Mucosa of rectum (tissue), 2 donors: ENCODE results near the gene ENKUR.

Source experiments
- H3K27ac ChIP-seq, 2 donors: one replicate each; pipeline ENCODE4 v1.7.0; 2013; ENCODE audit warnings: inconsistent platforms in 2 of 2, low read depth in 2 of 2, low read length in 2 of 2
- H3K27me3 ChIP-seq, 2 donors: one replicate each; pipeline ENCODE4 v1.7.0; 2013; ENCODE audit warnings: low read length in 2 of 2; ENCODE audit not compliant: control insufficient read depth in 2 of 2, insufficient read depth in 2 of 2
- H3K36me3 ChIP-seq, 2 donors: one replicate each; pipeline ENCODE4 v1.7.0; 2013; ENCODE audit warnings: low read length in 2 of 2; ENCODE audit not compliant: control insufficient read depth in 2 of 2, insufficient read depth in 2 of 2
- H3K4me1 ChIP-seq, 2 donors: one replicate each; pipeline ENCODE4 v1.7.0; 2013; ENCODE audit warnings: low read length in 2 of 2, mild to moderate bottlenecking in 1 of 2; ENCODE audit not compliant: control insufficient read depth in 2 of 2, insufficient read depth in 2 of 2
- H3K4me3 ChIP-seq, 2 donors: one replicate each; pipeline ENCODE4 v1.7.0; 2013; ENCODE audit warnings: low read length in 2 of 2
- H3K9ac ChIP-seq, 2 donors: one replicate each; pipeline ENCODE4 v1.7.0; 2013; ENCODE audit warnings: low read length in 2 of 2, low read depth in 1 of 2, mild to moderate bottlenecking in 1 of 2
- H3K9me3 ChIP-seq, 2 donors: one replicate each; pipeline ENCODE4 v1.7.0; 2013; ENCODE audit warnings: low read length in 2 of 2; ENCODE audit not compliant: control insufficient read depth in 2 of 2
- donor health status: healthy.
- donor health status: Normal muscosa, but diverticular disease.

ENKUR gene

GRCh38 chr10:24952143-24952706, 63.7 kb downstream of the ENKUR start, which contains the start of gene PRTFDC1:
PRTFDC1 (minus strand) TSS chr10:24952606; CDS start chr10:24952575, 31 bp downstream.
- peak within 1 kb of the TSS; percentile 65 to 78 for H3K4me3 ChIP-seq
- peak within 1 kb of the TSS; percentile 71 to 76 for H3K9ac ChIP-seq
- H3K27ac ChIP-seq: peak within 1 kb of the TSS; percentile 60 to 68
- no peaks in the 10 kb centered on the region for H3K27me3 ChIP-seq
- H3K36me3 ChIP-seq: no peaks in the 10 kb centered on the region
- H3K4me1 ChIP-seq: peaks cover 11% of the 10 kb centered on the region in 2 donors
- no peaks in the 10 kb centered on the region for H3K9me3 ChIP-seq

GRCh38 chr10:24951201-24952142, 64.5 kb downstream of the ENKUR start:
- Histone ChIP-seq H3K36me3 (no peaks in the 10 kb centered on the region), H3K4me3 (peak overlapping the region; percentile 65 to 78), H3K9ac (peak overlapping the region; percentile 66 to 76)

DNA sequence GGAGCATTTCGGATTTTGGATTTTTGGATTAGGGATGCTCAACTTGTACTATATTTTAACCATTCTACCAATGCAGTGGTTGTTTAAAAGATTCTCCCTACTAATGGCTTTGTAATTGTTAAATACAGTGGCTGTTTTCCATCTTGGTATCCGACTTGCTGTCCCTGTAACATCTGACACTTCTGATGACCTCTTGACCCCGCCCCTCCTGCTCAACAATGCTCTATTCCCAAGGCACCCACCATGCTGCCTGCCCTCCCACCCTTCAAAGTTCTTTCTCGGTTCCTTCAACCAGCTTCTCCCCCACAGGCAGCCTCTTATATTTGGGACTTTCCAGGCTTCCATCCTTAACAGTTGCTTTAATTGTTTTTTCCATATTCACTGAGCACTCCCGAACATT, 65.5 kb downstream of the ENKUR start:
- Histone ChIP-seq H3K9me3 (no peaks in the 10 kb centered on the region), H3K4me1 (peaks cover 11% of the 10 kb centered on the region in 2 donors), H3K27ac (no peak overlapping the region), H3K4me3 (no peak overlapping the region), H3K9ac (no peak overlapping the region), H3K27me3 (no peaks in the 10 kb centered on the region), H3K36me3 (no peaks in the 10 kb centered on the region)

More at GRCh38 chr10:24951201-24952142, 64.5 kb downstream of the ENKUR start:
- Histone ChIP-seq H3K9me3 (no peaks in the 10 kb centered on the region), H3K27ac (peak overlapping the region; percentile 60 to 68), H3K27me3 (no peaks in the 10 kb centered on the region), H3K4me1 (peaks cover 11% of the 10 kb centered on the region in 2 donors)

- Histone ChIP-seq H3K9ac (no peak overlapping the region), H3K9me3 (no peaks in the 10 kb centered on the region), H3K27me3 (no peaks in the 10 kb centered on the region), H3K36me3 (no peaks in the 10 kb centered on the region), H3K27ac (no peak overlapping the region), H3K4me1 (peaks cover 11 to 16% of the 10 kb centered on the region in 2 donors), H3K4me3 (no peak overlapping the region)
These were observed 66.3 kb downstream of the ENKUR start for GRCh38 chr10:24949616-24950015.

DNA sequence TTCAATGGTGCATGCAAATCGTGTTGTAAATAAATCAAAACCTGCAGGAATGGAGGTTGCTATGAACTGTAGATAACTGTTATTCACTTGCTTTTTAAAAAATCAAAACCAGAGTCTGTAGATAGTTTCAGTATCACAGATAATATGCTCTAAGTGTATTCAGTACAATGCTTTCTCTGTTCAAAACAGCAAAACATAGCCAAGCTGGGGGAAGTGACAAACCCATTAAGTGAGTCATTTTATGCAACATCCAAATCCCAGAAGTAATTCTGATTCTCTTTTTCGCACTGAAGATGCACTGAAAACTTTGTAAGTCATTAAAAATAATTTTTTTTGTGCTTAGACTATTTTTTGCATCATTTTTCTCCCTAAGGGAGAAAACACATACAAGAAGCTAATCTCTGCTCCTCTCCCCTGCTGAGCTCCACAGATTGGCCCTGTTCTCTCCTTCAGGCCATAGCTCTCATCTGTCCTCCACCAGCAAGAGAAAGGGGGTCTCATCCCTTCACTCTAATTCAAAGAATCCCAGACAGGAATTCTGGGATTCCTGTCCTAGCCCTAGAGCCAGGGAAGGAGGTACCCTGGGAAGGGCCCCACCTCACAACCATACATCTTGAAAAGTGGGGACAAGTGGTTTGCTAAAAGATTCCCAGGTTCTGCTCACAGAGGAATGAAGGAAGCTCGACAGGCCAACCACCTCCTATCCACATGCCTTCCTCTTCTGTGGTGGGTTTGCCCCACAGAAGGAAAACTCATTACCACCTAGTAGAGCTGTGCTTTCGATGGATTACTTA, 68.5 kb downstream of the ENKUR start:
- Histone ChIP-seq H3K27me3 (no peaks in the 10 kb centered on the region), H3K36me3 (no peaks in the 10 kb centered on the region), H3K4me1 (peaks cover 6 to 9% of the 10 kb centered on the region in 2 donors), H3K27ac (no peak overlapping the region), H3K4me3 (no peak overlapping the region), H3K9me3 (no peaks in the 10 kb centered on the region), H3K9ac (no peak overlapping the region)

- Histone ChIP-seq H3K4me3 (no peak overlapping the region), H3K27me3 (no peaks in the 10 kb centered on the region), H3K9me3 (no peaks in the 10 kb centered on the region), H3K27ac (no peak overlapping the region), H3K9ac (no peak overlapping the region), H3K4me1 (peaks cover 0 to 5% of the 10 kb centered on the region in 2 donors), H3K36me3 (no peaks in the 10 kb centered on the region)
These were observed 71.3 kb downstream of the ENKUR start for GRCh38 chr10:24944512-24945255.

DNA sequence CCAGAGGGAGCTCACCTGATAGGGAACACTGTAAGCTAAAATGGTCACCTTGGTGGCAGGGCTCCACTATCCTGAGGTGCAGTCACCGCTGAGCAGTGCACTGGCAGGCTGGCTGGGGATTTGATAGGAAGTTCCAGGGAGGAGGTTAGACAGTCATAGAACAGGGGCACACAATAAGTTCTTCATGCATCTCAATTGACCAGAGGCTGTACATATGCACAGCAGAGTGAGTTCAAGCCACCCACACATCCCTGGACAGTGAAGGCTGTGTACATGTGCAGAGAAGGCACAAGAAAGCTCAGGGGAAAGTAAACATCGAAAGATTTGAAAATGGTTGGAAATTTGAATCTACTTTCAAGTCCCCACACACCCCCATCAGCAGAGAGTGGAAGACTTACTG, 77.4 kb downstream of the ENKUR start:
- H3K9ac ChIP-seq: no peak overlapping the region
- no peak overlapping the region for H3K27ac ChIP-seq
- no peaks in the 10 kb centered on the region for H3K27me3 ChIP-seq
- no peak overlapping the region for H3K4me3 ChIP-seq
- no peaks in the 10 kb centered on the region for H3K9me3 ChIP-seq
- no peaks in the 10 kb centered on the region for H3K36me3 ChIP-seq
- H3K4me1 ChIP-seq: no peaks in the 10 kb centered on the region

DNA sequence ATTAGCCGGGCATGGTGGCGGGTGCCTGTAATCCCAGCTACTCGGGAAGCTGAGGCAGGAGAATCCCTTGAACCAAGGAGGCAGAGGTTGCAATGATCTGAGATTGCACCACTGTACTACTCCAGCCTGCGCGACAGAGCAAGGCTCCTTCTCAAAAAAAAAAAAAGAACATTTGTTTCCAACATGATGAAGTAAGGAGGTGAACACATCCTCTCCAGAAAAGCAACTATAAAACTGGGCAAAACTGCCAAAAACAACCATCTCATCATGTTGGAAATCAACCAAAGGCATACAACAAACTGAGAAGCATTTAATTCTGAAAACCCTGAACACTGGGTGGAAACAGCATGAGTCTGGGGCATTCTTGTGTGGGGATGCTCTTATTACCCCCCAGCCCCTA, 77.9 kb downstream of the ENKUR start:
- H3K27ac ChIP-seq: no peak overlapping the region

GRCh38 chr10:24935504-24936292, 80.3 kb downstream of the ENKUR start:
- H3K27ac ChIP-seq: peak overlapping the region in 1 of 2 donors; percentile 42
- no peaks in the 10 kb centered on the region for H3K27me3 ChIP-seq
- H3K4me3 ChIP-seq: no peak overlapping the region
- no peak overlapping the region for H3K9ac ChIP-seq
- no peaks in the 10 kb centered on the region for H3K36me3 ChIP-seq
- H3K9me3 ChIP-seq: no peaks in the 10 kb centered on the region
- no peaks in the 10 kb centered on the region for H3K4me1 ChIP-seq

More for the DNA sequence above, 77.9 kb downstream of the ENKUR start:
- no peak overlapping the region for H3K9ac ChIP-seq
- H3K9me3 ChIP-seq: no peaks in the 10 kb centered on the region
- H3K4me3 ChIP-seq: no peak overlapping the region
- no peaks in the 10 kb centered on the region for H3K27me3 ChIP-seq
- no peaks in the 10 kb centered on the region for H3K36me3 ChIP-seq
- no peaks in the 10 kb centered on the region for H3K4me1 ChIP-seq
